ENCODE results near the gene HSDL1.

Gene HSDL1

GRCh38 chr16:84144859-84145639 lies at the start of gene HSDL1, which contains the start of gene DNAAF1:
Gene HSDL1 (minus strand): TSS chr16:84145177. CDS start chr16:84131321, 13,856 bp downstream.
Gene DNAAF1 (plus strand): TSS chr16:84145308. CDS start chr16:84145441, 133 bp downstream.
- DNase-seq, result peak; percentile 95

DNA sequence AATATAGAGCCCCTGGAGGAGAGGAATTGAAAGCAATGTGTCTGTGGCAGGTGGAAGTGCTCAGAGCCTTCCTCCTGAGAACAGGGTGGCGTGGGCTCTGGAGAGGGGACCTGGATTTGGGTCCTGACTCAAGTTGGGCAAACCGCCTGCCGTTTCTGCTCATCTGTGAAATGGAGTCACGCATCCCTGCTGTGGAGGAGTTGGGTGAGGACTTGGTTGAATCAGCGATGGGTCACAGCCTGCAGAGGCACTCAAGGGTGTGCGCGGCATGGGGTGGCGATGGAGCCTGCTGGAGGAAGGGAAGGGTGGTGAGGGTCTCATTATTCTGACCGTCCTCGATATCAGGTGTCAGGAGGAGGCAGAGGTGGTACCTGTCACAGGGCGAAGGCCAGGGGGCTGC lies 49.0 kb upstream of the HSDL1 start:
- DNase-seq, result no peak

DNA sequence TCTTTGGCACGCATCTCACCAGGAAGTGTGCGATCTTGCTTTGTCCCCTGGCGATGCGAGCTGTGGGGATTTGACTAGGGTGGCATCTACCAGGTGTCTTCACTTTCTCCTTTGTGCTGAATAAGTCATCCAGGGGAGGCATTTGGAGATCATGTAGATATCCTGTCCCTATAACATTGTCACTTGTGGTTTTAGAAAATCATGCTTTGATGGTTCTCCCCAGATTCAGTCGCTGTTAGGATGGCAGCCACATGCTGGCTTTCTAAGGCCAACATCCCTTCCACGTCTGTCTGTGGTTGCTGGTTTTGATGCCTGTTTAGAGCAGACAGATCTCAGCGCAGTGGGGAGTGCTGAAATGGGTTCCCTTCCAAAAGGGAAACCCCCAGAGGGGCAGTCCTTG lies 48.5 kb upstream of the HSDL1 start:
- DNase-seq, result peak; percentile 12

GRCh38 chr16:84191466-84191865 lies 46.5 kb upstream of the HSDL1 start:
- DNase-seq, result no peak

- no peak for DNase-seq
These were observed 45.9 kb upstream of the HSDL1 start, which contains the start of gene ADAD2 for GRCh38 chr16:84190731-84191388. Gene ADAD2 (plus strand): TSS chr16:84191157. CDS start chr16:84191231, 74 bp downstream.

- DNase-seq, result peak; percentile 94
These were observed 41.9 kb upstream of the HSDL1 start, which contains the start of gene TAF1C for GRCh38 chr16:84186685-84187437. Gene TAF1C (minus strand): TSS chr16:84187057. CDS start chr16:84184988, 2,069 bp downstream.

GRCh38 chr16:84184775-84185174 lies 39.8 kb upstream of the HSDL1 start:
- no peak for DNase-seq

DNA sequence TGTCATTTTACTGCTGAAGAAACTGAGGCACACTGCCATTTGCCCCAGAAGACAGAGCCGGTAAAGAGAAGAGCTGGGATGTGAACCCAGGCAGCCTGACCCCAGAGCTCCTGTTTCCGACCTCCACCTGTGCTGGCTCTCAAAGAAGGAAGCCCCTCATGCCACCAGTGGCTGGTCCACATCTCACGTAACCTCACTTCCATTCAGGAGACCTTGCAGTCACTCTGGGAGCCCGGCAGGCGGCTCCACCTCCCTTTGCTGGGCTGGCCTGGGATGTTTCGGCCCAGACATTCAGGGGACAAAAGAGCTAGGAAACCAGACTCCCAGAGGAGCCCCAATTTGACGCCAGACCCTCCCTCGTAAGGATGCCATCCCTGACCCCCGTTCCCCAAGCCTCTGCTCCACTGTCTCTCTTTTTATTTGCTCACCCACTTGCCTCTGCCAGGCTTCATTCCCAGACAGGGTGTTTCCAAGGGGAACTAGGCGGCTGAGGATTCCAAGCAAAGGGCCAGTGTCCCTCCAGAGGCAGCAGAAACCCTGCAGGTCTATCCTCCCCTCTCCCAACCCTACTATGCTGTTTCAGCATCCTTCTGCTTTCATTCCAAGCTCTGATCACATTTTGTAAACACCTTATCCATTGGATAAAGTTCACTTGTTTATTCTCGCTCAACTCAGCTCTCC lies 39.1 kb upstream of the HSDL1 start:
- DNase-seq, result no peak

GRCh38 chr16:84183572-84183875 lies 38.5 kb upstream of the HSDL1 start:
- no peak for DNase-seq

GRCh38 chr16:84182680-84183571 lies 37.9 kb upstream of the HSDL1 start:
- DNase-seq, result no peak

- no peak for DNase-seq
These were observed 37.1 kb upstream of the HSDL1 start for GRCh38 chr16:84182104-84182503.

GRCh38 chr16:84181144-84181915 lies 36.4 kb upstream of the HSDL1 start:
- no peak for DNase-seq

DNA sequence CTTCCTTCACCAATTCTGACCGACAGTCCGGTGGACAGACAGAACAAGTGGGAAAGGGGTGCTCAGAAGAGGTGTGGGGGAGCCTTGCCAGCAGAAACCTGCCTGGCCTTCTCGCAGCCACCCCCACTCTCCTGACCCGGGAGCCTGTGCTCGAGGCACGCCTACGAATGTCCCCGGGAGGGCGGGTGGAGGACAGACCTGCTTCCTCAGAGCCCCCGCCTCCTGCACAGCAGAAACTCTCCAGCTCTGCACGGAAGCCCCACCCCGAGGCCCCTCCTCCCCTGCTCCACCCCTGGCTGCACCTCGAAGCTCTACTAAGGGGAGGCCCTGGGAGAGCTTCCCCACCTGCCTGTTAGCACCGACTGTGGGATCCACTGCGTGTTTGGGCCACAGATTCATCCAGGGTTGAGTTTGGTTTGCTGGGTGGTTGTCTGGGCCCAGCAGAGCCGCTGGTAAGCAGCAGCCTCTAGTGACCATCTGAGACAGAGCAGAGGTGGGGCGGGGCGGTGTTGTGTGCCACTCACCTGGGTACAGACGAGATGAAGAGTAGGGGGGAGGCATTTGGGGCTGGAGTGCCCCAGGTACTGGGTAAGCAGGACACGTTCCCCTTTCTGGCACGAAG lies 35.7 kb upstream of the HSDL1 start:
- DNase-seq, result no peak

- DNase-seq, result no peak
These were observed 34.8 kb upstream of the HSDL1 start for GRCh38 chr16:84179612-84180320.

- DNase-seq, result no peak
These were observed 34.1 kb upstream of the HSDL1 start for GRCh38 chr16:84178892-84179611.

DNA sequence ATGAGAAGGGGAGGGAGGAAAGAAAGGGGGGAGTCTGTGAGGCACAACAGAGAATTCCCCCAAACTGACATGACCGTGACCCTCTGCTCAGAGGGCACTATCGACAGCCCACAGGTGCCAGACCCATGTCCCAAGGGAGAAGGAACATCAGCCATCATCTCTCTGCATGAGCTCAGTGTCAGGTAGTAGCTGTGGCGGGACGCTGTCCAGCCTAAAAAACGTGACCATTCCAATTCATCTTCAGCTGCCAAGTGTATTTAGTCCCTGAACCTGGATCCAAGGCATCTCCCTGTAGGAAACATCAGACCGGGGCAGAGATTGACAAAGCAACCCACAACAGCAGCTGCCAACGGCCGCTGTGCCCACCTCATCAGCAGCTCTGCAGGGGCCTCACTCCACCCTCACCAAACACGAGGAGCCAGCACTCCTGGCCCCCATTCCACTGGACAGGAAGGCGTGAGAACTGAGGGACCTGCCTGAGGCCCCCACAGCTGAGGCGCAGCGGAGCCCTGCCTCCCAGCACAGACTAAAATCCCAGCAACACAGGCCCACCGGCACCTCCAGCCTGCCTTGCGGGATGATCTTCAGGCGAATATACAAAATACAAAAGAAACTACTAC lies 33.3 kb upstream of the HSDL1 start:
- DNase-seq, result no peak

GRCh38 chr16:84177741-84178073 lies 32.7 kb upstream of the HSDL1 start:
- DNase-seq, result no peak

GRCh38 chr16:84176192-84177053 lies 31.4 kb upstream of the HSDL1 start:
- DNase-seq, result no peak

Data from activated CD4-positive, alpha-beta T cell treated with anti-CD3 and anti-CD28 coated beads, Interleukin-10, Interleukin-2, amounts not matched to agents 100 ng/mL and 50 ng/mL, durations not matched to agents 16 hours and 8 hours (primary cell).